HCT116 (cell line): ENCODE measurements around the gene H2AZ2. TPM values are rescaled to one million over a fixed set of nuclear protein-coding genes. Genes with fewer than 3 reads are reported as not detected.
A peak's percentile ranks its signal among the peaks of the same experiment; 100 is the strongest.
"Not testable (repeated sequence)": the region's sequence is repeated elsewhere in the genome, so short reads cannot be mapped to it uniquely, and the experiment has no call there.

Experiments
- ATAC-seq: fragments of 200-7000 bp; cut with Tn5 transposase; 2 replicates; pipeline ENCODE4 v1.9.1; 2020; ENCODE audit warnings: mild to moderate bottlenecking, moderate library complexity
- BruUV-seq: library from RNA; stranded (reverse); fragments of 400-500 nt; replicated peaks from 2 replicates; lab custom pipeline; 2021; lab: Mats Ljungman, UMichigan
- CTCF ChIA-PET: fragments of 300-600 bp; sonication (Branson Sonifier 250); formaldehyde crosslinking; loops from one replicate; lab custom pipeline; 2021; ENCODE audit warnings: antibody characterized with exemption; lab: Charles Lee
- POLR2A ChIA-PET: fragments of 300-600, 350-600 bp; sonication (Branson Sonifier 250); formaldehyde crosslinking; loops from one replicate; lab custom pipeline; 2021; ENCODE audit warnings: antibody characterized with exemption; lab: Charles Lee
- RAD21 ChIA-PET, 2 experiments: fragments of 300-600 bp; sonication (Branson Sonifier 250); formaldehyde crosslinking; loops; one replicate each; lab custom pipeline; 2023; ENCODE audit warnings: low total read pairs in 2 of 2; ENCODE audit not compliant: uncharacterized antibody in 2 of 2, unreplicated experiment in 2 of 2, low non-redundant PET in 1 of 2; lab: Charles Lee
- DNase-seq: peaks from one replicate; pipeline ENCODE4 v3.0.0-alpha.2; 2010; ENCODE audit warnings: low read depth, low spot score
- H2AFZ ChIP-seq: fragments of 200-600 bp; shearing (Covaris generic), sonication (generic); 2 replicates; pipeline ENCODE4 v1.6.1; 2017; ENCODE audit warnings: low read depth, mixed run types, mixed read lengths, antibody characterized with exemption, low read length; ENCODE audit not compliant: poor library complexity, severe bottlenecking
- H3K27ac ChIP-seq: 2 replicates; pipeline ENCODE4 v1.5.1; 2012; ENCODE audit warnings: low read depth, low read length
- H3K27me3 ChIP-seq: fragments of 200-600 bp; sonication (generic); 2 replicates; pipeline ENCODE4 v1.6.1; 2016; ENCODE audit warnings: mixed run types, low read length, mixed read lengths; ENCODE audit not compliant: insufficient read depth
- H3K36me3 ChIP-seq, 2 experiments: fragments of 200-500 bp in 1 of 2; fragments of 200-600 bp in 1 of 2; sonication (Bioruptor generic) in 1 of 2; sonication (generic) in 1 of 2; 2 replicates each; pipeline versions ENCODE4 v1.5.1 to v1.6.1; 2014 to 2016; ENCODE audit warnings: low read length in 2 of 2, inconsistent platforms in 1 of 2, mixed read lengths in 1 of 2, mixed run types in 1 of 2; ENCODE audit not compliant: insufficient read depth in 2 of 2, control insufficient read depth in 1 of 2
- H3K4me1 ChIP-seq, 2 experiments: fragments of 200-600 bp in 1 of 2; sonication (generic) in 1 of 2; 2 replicates each; pipeline versions ENCODE4 v1.5.1 to v1.6.1; 2012 to 2017; ENCODE audit warnings: low read length in 2 of 2, inconsistent platforms in 1 of 2, mild to moderate bottlenecking in 1 of 2, mixed read lengths in 1 of 2, mixed run types in 1 of 2, moderate library complexity in 1 of 2; ENCODE audit not compliant: insufficient read depth in 2 of 2, control insufficient read depth in 1 of 2
- H3K4me2 ChIP-seq: fragments of 200-600 bp; sonication (generic); 2 replicates; pipeline ENCODE4 v1.6.1; 2017; ENCODE audit warnings: mixed run types, low read length, mixed read lengths
- H3K4me3 ChIP-seq, 2 experiments: fragments of 200-600 bp in 1 of 2; sonication (generic) in 1 of 2; replicated peaks in 1 of 2; 2 replicates each; pipeline ENCODE4 v1.5.1; 2011 to 2016; ENCODE audit warnings: low read length in 2 of 2, control low read depth in 1 of 2, low read depth in 1 of 2, mild to moderate bottlenecking in 1 of 2, mixed read lengths in 1 of 2, mixed run types in 1 of 2
- H3K79me2 ChIP-seq: fragments of 200-600 bp; sonication (generic); 2 replicates; pipeline ENCODE4 v1.6.1; 2017; ENCODE audit warnings: mild to moderate bottlenecking, mixed run types, low read length, moderate library complexity, mixed read lengths; ENCODE audit not compliant: insufficient read depth
- H3K9ac ChIP-seq: fragments of 200-600 bp; sonication (generic); 2 replicates; pipeline ENCODE4 v1.6.1; 2016; ENCODE audit warnings: low read length, mixed read lengths
- H3K9me2 ChIP-seq: fragments of 200-600 bp; sonication (generic), shearing (Covaris generic); 2 replicates; pipeline ENCODE4 v1.6.1; 2017; ENCODE audit warnings: mixed run types, mild to moderate bottlenecking, moderate library complexity; ENCODE audit not compliant: insufficient read depth
- H3K9me3 ChIP-seq, 2 experiments: fragments of 200-500 bp in 1 of 2; fragments of 200-600 bp in 1 of 2; sonication (Bioruptor generic) in 1 of 2; sonication (generic) in 1 of 2; 2 replicates each; pipeline ENCODE4 v1.6.1; 2014 to 2017; ENCODE audit warnings: low read length in 2 of 2, mixed read lengths in 2 of 2, inconsistent platforms in 1 of 2, low read depth in 1 of 2, mild to moderate bottlenecking in 1 of 2, mixed run types in 1 of 2, moderate library complexity in 1 of 2; ENCODE audit not compliant: control insufficient read depth in 1 of 2, insufficient read depth in 1 of 2
- H4K20me1 ChIP-seq: fragments of 200-600 bp; sonication (generic), shearing (Covaris generic); 2 replicates; pipeline ENCODE4 v1.6.1; 2017; ENCODE audit warnings: mixed run types, mild to moderate bottlenecking, moderate library complexity; ENCODE audit not compliant: insufficient read depth
- ATF3 ChIP-seq: IDR thresholded peaks from 2 replicates; pipeline ENCODE4 v1.6.1; 2012
- CBX3 ChIP-seq: IDR thresholded peaks from 2 replicates; pipeline ENCODE4 v1.6.1; 2012; ENCODE audit warnings: low read depth
- CEBPB ChIP-seq: IDR thresholded peaks from 2 replicates; pipeline ENCODE4 v1.6.1; 2012; ENCODE audit warnings: low read depth
- FOSL1 ChIP-seq: IDR thresholded peaks from 2 replicates; pipeline ENCODE4 v1.6.1; 2012; ENCODE audit warnings: low read depth
- POLR2A ChIP-seq: IDR thresholded peaks from 2 replicates; pipeline ENCODE4 v1.7.0; 2011; ENCODE audit warnings: borderline replicate concordance; ENCODE audit not compliant: insufficient read depth, insufficient read length; ENCODE audit errors: extremely low read depth
- POLR2AphosphoS5 ChIP-seq: IDR thresholded peaks from 2 replicates; pipeline ENCODE4 v1.6.1; 2011; ENCODE audit warnings: mild to moderate bottlenecking, low read depth, low read length, moderate library complexity
- RAD21 ChIP-seq: IDR thresholded peaks from 2 replicates; pipeline ENCODE4 v1.6.1; 2012; ENCODE audit warnings: low read depth, mild to moderate bottlenecking
- REST ChIP-seq: IDR thresholded peaks from 2 replicates; pipeline ENCODE4 v1.6.1; 2012; ENCODE audit warnings: low read depth
- SIN3A ChIP-seq: IDR thresholded peaks from 2 replicates; pipeline ENCODE4 v1.6.1; 2012; ENCODE audit warnings: low read depth
- SP1 ChIP-seq: IDR thresholded peaks from 2 replicates; pipeline ENCODE4 v1.6.1; 2012; ENCODE audit warnings: low read depth
- ZFX ChIP-seq: fragments of 450-650 bp; IDR thresholded peaks from 2 replicates; pipeline ENCODE4 v1.6.1; 2017
- ZNF274 ChIP-seq: fragments of 200-500 bp; sonication (Bioruptor generic); IDR thresholded peaks from 2 replicates; pipeline ENCODE4 v1.6.1; 2014; ENCODE audit warnings: mild to moderate bottlenecking, low read depth, low read length, inconsistent platforms
- intact Hi-C: fragments of 100-400 bp; cut with micrococcal nuclease; formaldehyde crosslinking; loops from 2 replicates; pipeline ENCODE4 v1.10.0; 2022
- total RNA-seq: library from RNA; stranded (reverse); gene quantifications from one replicate; pipeline ENCODE4 v1.2.1, GENCODE V29; 2021; ENCODE audit not compliant: unreplicated experiment

H2AZ2 gene
- total RNA-seq, 1 experiment from 2014 or later: 226 TPM

- Histone ChIP-seq H3K4me3 (no peak overlapping the region), H3K4me2 (no peak overlapping the region), H3K9me2 (no peaks in the 10 kb centered on the region), H3K36me3 (peaks cover 19 to 33% of the 10 kb centered on the region in 2 experiments; a peak in 3 of 4 replicates), H3K9ac (no peak overlapping the region), H4K20me1 (peaks cover 12% of the 10 kb centered on the region; the same call in 1 of the 2 replicates), H3K4me1 (peaks cover 6 to 8% of the 10 kb centered on the region in 2 experiments), H3K9me3 (no peaks in the 10 kb centered on the region), H3K79me2 (peaks cover 19% of the 10 kb centered on the region), H3K27ac (no peak overlapping the region), H3K27me3 (no peaks in the 10 kb centered on the region), H2AFZ (no peak overlapping the region)
- no TSS peak for BruUV-seq
- ChIA-PET RAD21 (no interaction called here), POLR2A (interaction anchor here (0.6 to 0.8 kb wide), 3 partner anchors 22 to 244 kb away, joined by 3 to 4 read pairs (median 3); no protein-coding TSS in a partner anchor), CTCF (no interaction called here)
- DNase-seq: no peak
- intact Hi-C loops: no loop called here
- ATAC-seq: peak; percentile 11; the same call in 1 of the 2 replicates
- no peak for TF ChIP-seq CEBPB
- no peak for TF ChIP-seq ZFX
- TF ChIP-seq SIN3A: no peak
- TF ChIP-seq RAD21: no peak
- no peak for TF ChIP-seq SP1
- TF ChIP-seq POLR2AphosphoS5: no peak; the same call in 1 of the 2 replicates
- no peak for TF ChIP-seq REST
- TF ChIP-seq ZNF274: no peak
- no peak for TF ChIP-seq CBX3
- no peak for TF ChIP-seq FOSL1
- no peak for TF ChIP-seq ATF3
- no peak for TF ChIP-seq POLR2A
- TF ChIP-seq, all 23 proteins: peak for 0
These were observed 41.9 kb downstream of the H2AZ2 start for GRCh38 chr7:44805950-44806349.

GRCh38 chr7:44803828-44804519 lies 43.9 kb downstream of the H2AZ2 start:
- H2AFZ ChIP-seq, BruUV-seq, DNase-seq, H3K9me2 ChIP-seq, H3K4me2 ChIP-seq, H3K4me1 ChIP-seq, intact Hi-C loops, CTCF ChIA-PET, H3K27me3 ChIP-seq, RAD21 ChIA-PET, H3K9me3 ChIP-seq, H3K9ac ChIP-seq, H3K4me3 ChIP-seq: not testable (repeated sequence)
- ATAC-seq: peak; percentile 17
- Histone ChIP-seq H4K20me1 (peaks cover 26% of the 10 kb centered on the region; the same call in 1 of the 2 replicates), H3K79me2 (peaks cover 39% of the 10 kb centered on the region), H3K27ac (peak overlapping the region; percentile 39; the same call in 1 of the 2 replicates), H3K36me3 (peaks cover 29 to 51% of the 10 kb centered on the region in 2 experiments)
- POLR2A ChIA-PET: interaction anchor here (1.5 kb wide), 1 partner anchor 17 kb away, joined by 3 read pairs; no protein-coding TSS in a partner anchor
